HG02588 (cell line): Measurements from ENCODE around the gene MYO7B.

Source experiments
- ATAC-seq: cut with Tn5 transposase; IDR thresholded peaks from one replicate; pipeline ENCODE4 v1.9.1; 2021; ENCODE audit warnings: mild to moderate bottlenecking, moderate library complexity; ENCODE audit not compliant: unreplicated experiment

Gene MYO7B

GRCh38 chr2:127535422-127535901, at the start of gene MYO7B:
Gene MYO7B, plus strand, starts transcription at chr2:127535683. Its CDS starts 24,040 bp downstream, at chr2:127559723.
- no peak for ATAC-seq

- ATAC-seq, result no peak
Observed at GRCh38 chr2:127485694-127486071, 49.8 kb upstream of the MYO7B start.

GRCh38 chr2:127486247-127487058, 49.0 kb upstream of the MYO7B start:
- ATAC-seq, result no peak

GRCh38 chr2:127490283-127490682, 45.2 kb upstream of the MYO7B start:
- ATAC-seq, result no peak

GRCh38 chr2:127498386-127498785, 37.1 kb upstream of the MYO7B start:
- ATAC-seq, result no peak

GRCh38 chr2:127503491-127503890, 32.0 kb upstream of the MYO7B start:
- no peak for ATAC-seq

- ATAC-seq, result no peak
Observed at GRCh38 chr2:127504552-127505430, 30.7 kb upstream of the MYO7B start.

GRCh38 chr2:127506510-127506909, 29.0 kb upstream of the MYO7B start:
- no peak for ATAC-seq

GRCh38 chr2:127508023-127508630, 27.4 kb upstream of the MYO7B start:
- ATAC-seq, result no peak

- ATAC-seq, result no peak
Observed at GRCh38 chr2:127508631-127509034, 26.9 kb upstream of the MYO7B start.

- ATAC-seq, result no peak
Observed at GRCh38 chr2:127510073-127510472, 25.4 kb upstream of the MYO7B start.

- ATAC-seq, result no peak
Observed at GRCh38 chr2:127511090-127511695, 24.3 kb upstream of the MYO7B start.

GRCh38 chr2:127511917-127512316, 23.6 kb upstream of the MYO7B start:
- no peak for ATAC-seq

- ATAC-seq, result no peak
Observed at GRCh38 chr2:127512362-127512761, 23.1 kb upstream of the MYO7B start.

- no peak for ATAC-seq
Observed at GRCh38 chr2:127514076-127514475, 21.4 kb upstream of the MYO7B start.

GRCh38 chr2:127514485-127514884, 21.0 kb upstream of the MYO7B start:
- ATAC-seq, result no peak

GRCh38 chr2:127515383-127515915, 20.0 kb upstream of the MYO7B start:
- ATAC-seq, result no peak

- ATAC-seq, result no peak
Observed at GRCh38 chr2:127516041-127516762, 19.3 kb upstream of the MYO7B start.

- no peak for ATAC-seq
Observed at GRCh38 chr2:127517465-127517864, 18.0 kb upstream of the MYO7B start.

GRCh38 chr2:127520424-127520823, 15.1 kb upstream of the MYO7B start:
- no peak for ATAC-seq
